Activated naive CD4-positive, alpha-beta T cell treated with anti-CD3 and anti-CD28 coated beads, Interleukin-2, amount 10 ng/mL, durations not matched to agents 7 days and 5 days (primary cell): Measurements from ENCODE around the gene CCDC6.
"Not testable (repeated sequence)": the region's sequence is repeated elsewhere in the genome, so short reads cannot be mapped to it uniquely, and the experiment has no call there.

Experiments used
- CTCF ChIA-PET: fragments of 350-600 bp; sonication (Branson Sonifier 250); formaldehyde crosslinking; loops from one replicate; lab custom pipeline; 2021; ENCODE audit warnings: antibody characterized with exemption; lab: Charles Lee
- DNase-seq: peaks from one replicate; pipeline ENCODE4 v3.0.0-alpha.2; 2020
- H3K27ac Mint-ChIP-seq: one replicate; pipeline ENCODE4 v1.8.0; 2021; ENCODE audit warnings: mild to moderate bottlenecking, moderate library complexity, mixed read lengths
- H3K27me3 Mint-ChIP-seq: one replicate; pipeline ENCODE4 v1.8.0; 2021; ENCODE audit warnings: mild to moderate bottlenecking, mixed read lengths
- H3K36me3 Mint-ChIP-seq: one replicate; pipeline ENCODE4 v1.8.0; 2021; ENCODE audit warnings: mixed read lengths
- H3K4me1 Mint-ChIP-seq: one replicate; pipeline ENCODE4 v1.8.0; 2021; ENCODE audit warnings: mixed read lengths
- H3K4me3 Mint-ChIP-seq: one replicate; pipeline ENCODE4 v1.8.0; 2021; ENCODE audit warnings: mild to moderate bottlenecking, moderate library complexity, mixed read lengths
- H3K9me3 Mint-ChIP-seq: one replicate; pipeline ENCODE4 v1.8.0; 2021; ENCODE audit warnings: mixed read lengths

Gene CCDC6

DNA sequence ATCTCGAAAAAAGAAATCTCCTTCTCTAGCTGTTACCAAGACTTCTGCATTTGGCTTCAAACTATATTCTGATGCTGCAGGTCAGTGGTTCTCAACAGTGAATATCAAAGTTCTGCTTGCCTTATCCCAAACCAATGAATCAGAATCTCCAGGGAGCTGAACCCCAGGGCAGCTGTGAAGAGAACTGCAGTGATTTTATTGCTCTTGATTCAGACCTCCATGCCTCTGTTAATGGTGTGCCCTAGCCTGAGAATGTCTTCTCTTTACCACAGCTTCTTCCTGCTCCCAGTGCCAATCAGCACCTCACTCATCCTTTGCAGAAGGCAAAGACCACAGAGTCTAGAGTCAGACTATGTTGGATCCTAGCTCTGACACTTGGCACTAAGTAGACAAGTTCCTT is 106.9 kb downstream of the CCDC6 start:
- H3K9me3 Mint-ChIP-seq, result no peaks in the 10 kb centered on the region
- CTCF ChIA-PET, result interaction anchor here (1.1 to 3.0 kb wide), 3 partner anchors 9 to 174 kb away, joined by 4 to 9 read pairs (median 5); no protein-coding TSS in a partner anchor
- no peak overlapping the region for H3K27ac Mint-ChIP-seq
- no peak for DNase-seq
- peaks cover 37% of the 10 kb centered on the region for H3K36me3 Mint-ChIP-seq
- H3K4me1 Mint-ChIP-seq, result no peaks in the 10 kb centered on the region
- no peak overlapping the region for H3K4me3 Mint-ChIP-seq
- no peaks in the 10 kb centered on the region for H3K27me3 Mint-ChIP-seq

DNA sequence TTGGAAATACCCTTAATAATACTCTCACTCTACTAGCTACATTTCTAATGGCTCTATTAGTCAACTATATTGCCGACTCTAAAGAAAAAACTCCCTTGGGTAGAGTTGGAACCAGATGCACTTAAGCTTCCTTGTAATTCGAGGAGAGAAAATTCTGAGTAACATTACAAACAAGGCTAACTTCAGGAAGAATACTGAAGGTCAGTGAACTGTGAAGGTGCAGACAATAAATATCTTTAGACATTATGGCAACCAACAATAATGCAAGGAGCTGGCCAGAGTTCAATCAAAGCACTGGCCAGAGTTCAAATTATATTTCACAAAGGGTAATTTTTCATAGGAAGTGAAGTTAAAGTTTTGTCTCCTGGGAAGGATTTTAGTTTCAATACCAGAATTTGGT is 112.4 kb downstream of the CCDC6 start:
- CTCF ChIA-PET, result interaction anchor here (0.6 kb wide), 1 partner anchor 524 kb away, joined by 4 read pairs; no protein-coding TSS in a partner anchor
- no peak for DNase-seq
- no peaks in the 10 kb centered on the region for H3K4me1 Mint-ChIP-seq
- no peak overlapping the region for H3K4me3 Mint-ChIP-seq
- H3K27ac Mint-ChIP-seq, result no peak overlapping the region
- peaks cover 48% of the 10 kb centered on the region for H3K36me3 Mint-ChIP-seq
- no peaks in the 10 kb centered on the region for H3K27me3 Mint-ChIP-seq
- no peaks in the 10 kb centered on the region for H3K9me3 Mint-ChIP-seq

DNA sequence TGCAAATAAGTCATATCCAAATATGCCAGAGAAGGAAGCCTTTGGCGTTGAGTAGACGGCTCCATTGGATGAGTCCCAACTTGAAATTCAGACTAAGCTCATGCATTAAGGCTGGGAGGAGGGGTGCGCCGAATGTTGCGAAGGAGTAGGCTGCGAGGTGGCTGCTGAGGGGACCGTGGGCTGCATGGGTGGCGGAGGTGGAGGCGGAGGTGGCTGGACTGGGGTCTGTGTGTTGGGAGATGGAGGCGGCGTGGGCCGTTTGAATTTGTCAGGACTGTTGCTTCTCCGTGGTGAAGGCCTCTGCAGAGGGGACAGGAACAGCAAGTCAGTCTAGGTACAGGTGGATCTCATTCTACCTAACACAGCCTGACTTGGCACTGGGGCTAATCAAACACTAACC is 113.5 kb downstream of the CCDC6 start:
- Mint-ChIP-seq H3K27me3 (no peaks in the 10 kb centered on the region), H3K27ac (no peak overlapping the region), H3K4me1 (no peaks in the 10 kb centered on the region), H3K36me3 (peaks cover 43% of the 10 kb centered on the region), H3K9me3 (no peaks in the 10 kb centered on the region), H3K4me3 (no peak overlapping the region)
- CTCF ChIA-PET, result no interaction called here
- no peak for DNase-seq

DNA sequence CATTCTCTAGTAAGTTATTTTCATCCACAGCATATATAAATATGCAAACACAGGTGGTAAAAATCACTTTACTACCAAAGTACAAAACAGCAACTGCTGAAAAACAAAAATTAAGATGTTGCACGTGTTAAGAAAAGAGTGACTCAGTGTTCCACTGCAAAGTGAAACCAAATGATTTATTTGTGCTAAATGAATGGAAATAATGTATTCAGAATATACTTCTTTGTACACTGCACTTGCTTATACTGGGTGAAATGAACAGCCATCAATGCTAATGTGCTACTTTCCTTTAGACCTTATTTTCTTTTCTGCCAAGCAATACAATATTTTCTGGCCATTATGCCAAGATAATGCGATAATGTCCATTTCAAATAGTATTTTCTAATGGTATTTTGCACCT is 114.8 kb downstream of the CCDC6 start:
- Mint-ChIP-seq H3K4me1 (no peaks in the 10 kb centered on the region), H3K4me3 (no peak overlapping the region), H3K27ac (no peak overlapping the region), H3K9me3 (no peaks in the 10 kb centered on the region), H3K36me3 (peaks cover 36% of the 10 kb centered on the region), H3K27me3 (no peaks in the 10 kb centered on the region)
- CTCF ChIA-PET, result no interaction called here
- no peak for DNase-seq

DNA sequence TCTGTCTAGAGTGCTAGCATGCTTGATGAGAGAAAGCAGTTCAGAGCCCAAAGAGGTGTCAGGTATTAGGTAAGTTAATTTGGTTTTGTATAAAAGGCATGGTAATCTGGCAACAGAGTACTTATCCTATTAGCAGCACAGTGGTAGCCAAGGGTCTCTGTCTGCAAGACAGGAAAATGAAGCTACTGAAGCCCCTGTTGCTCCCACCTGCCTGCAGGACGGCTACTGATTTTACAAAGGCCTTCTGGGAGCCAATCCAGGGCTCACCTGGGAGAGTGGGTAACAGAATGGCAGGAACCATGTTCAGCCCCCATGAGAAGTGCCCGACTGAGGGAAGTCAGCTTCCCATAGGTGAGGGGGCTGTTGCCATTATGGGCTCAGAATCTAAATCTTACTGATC is 116.3 kb downstream of the CCDC6 start:
- not testable (repeated sequence) for H3K9me3 Mint-ChIP-seq, H3K4me3 Mint-ChIP-seq, H3K27me3 Mint-ChIP-seq, H3K27ac Mint-ChIP-seq, H3K4me1 Mint-ChIP-seq, DNase-seq
- CTCF ChIA-PET, result interaction anchor here (0.7 kb wide), 1 partner anchor 16 kb away, joined by 3 read pairs; no protein-coding TSS in a partner anchor
- peaks cover 26% of the 10 kb centered on the region for H3K36me3 Mint-ChIP-seq

DNA sequence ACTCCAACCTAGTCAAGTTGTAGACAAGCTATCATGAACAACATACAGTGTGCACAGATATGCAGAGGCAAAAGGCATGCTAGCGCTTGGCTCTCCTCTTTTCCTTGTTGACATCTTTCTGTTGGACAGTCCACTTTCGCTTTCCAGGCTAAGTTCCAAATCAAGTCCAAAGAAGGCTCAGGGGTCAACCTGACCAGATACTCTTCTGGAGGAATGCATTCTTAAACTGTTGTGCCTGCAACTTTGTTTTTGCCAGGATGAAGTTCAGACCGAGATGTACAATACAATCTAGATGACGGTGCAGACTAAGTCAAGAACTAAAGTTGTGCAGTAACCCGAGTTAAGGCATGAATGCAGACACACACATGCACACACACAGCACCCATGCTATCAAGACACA is 117.4 kb downstream of the CCDC6 start:
- CTCF ChIA-PET, DNase-seq, H3K27me3 Mint-ChIP-seq, H3K4me1 Mint-ChIP-seq, H3K27ac Mint-ChIP-seq, H3K4me3 Mint-ChIP-seq, H3K9me3 Mint-ChIP-seq: not testable (repeated sequence)
- H3K36me3 Mint-ChIP-seq, result peaks cover 25% of the 10 kb centered on the region

DNA sequence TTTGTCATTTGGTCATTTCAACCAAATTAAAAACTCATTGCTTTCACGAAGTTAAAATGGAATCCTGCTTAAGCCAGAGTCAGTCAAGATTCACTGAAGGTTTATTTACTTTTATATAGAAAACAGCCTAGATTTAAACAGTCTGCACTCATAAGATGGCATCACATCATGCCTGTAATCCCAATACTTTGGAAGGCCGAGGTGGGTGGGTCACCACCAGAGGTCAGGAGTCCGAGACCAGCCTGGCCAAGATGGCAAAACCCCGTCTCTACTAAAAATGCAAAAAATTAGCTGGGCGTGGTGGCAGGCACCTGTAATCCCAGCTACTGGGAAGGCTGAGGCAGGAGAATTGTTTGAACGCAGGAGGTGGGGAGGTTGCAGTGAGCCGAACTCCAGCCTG is 119.3 kb downstream of the CCDC6 start:
- H3K27ac Mint-ChIP-seq, H3K4me1 Mint-ChIP-seq, H3K9me3 Mint-ChIP-seq, H3K27me3 Mint-ChIP-seq, H3K36me3 Mint-ChIP-seq, DNase-seq, H3K4me3 Mint-ChIP-seq: not testable (repeated sequence)
- CTCF ChIA-PET, result interaction anchor here (1.2 kb wide), 1 partner anchor 121 kb away, joined by 3 read pairs; no protein-coding TSS in a partner anchor

DNA sequence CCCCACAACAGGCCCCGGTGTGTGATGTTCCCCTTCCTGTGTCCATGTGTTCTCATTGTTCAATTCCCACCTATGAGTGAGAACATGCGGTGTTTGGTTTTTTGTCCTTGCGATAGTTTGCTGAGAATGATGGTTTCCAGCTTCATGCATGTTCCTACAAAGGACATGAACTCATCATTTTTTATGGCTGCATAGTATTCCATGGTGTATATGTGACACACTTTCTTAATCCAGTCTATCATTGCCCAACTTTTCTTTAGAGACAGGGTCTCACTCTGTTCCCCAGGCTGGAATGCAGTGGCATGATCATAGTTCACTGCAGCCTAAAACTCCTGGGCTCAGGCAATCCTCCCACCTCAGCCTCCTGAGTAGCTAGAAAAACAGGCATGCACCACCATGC is 120.9 kb downstream of the CCDC6 start:
- CTCF ChIA-PET, result interaction anchor here (0.7 kb wide), 1 partner anchor 27 kb away, joined by 3 read pairs; no protein-coding TSS in a partner anchor
- not testable (repeated sequence) for H3K27ac Mint-ChIP-seq, H3K9me3 Mint-ChIP-seq, H3K27me3 Mint-ChIP-seq, H3K36me3 Mint-ChIP-seq, DNase-seq, H3K4me1 Mint-ChIP-seq, H3K4me3 Mint-ChIP-seq

DNA sequence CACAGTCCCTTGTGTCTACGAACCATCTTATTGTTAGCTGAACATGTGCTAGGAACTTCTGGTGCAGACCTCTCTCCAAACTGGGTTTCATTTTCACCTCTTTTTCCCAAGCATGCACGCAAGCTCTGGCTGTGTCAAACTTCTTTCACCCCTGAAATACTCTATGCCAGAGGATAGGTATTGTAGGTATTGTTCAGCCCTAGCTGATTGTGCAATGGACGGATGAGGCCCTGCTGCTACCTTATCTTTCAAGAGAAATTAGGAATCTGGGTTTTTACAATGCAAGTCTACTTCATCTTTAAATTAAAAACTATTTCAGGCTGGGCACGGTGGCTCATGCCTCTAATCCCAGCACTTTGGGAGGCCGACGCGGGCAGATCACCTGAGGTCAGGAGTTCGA is 124.8 kb downstream of the CCDC6 start:
- Mint-ChIP-seq H3K9me3 (peaks cover 4% of the 10 kb centered on the region), H3K4me1 (no peaks in the 10 kb centered on the region), H3K27ac (no peak overlapping the region), H3K36me3 (no peaks in the 10 kb centered on the region), H3K27me3 (no peaks in the 10 kb centered on the region), H3K4me3 (no peak overlapping the region)
- no peak for DNase-seq
- CTCF ChIA-PET, result interaction anchor here (1.4 kb wide), 1 partner anchor 155 kb away, joined by 5 read pairs; no protein-coding TSS in a partner anchor

DNA sequence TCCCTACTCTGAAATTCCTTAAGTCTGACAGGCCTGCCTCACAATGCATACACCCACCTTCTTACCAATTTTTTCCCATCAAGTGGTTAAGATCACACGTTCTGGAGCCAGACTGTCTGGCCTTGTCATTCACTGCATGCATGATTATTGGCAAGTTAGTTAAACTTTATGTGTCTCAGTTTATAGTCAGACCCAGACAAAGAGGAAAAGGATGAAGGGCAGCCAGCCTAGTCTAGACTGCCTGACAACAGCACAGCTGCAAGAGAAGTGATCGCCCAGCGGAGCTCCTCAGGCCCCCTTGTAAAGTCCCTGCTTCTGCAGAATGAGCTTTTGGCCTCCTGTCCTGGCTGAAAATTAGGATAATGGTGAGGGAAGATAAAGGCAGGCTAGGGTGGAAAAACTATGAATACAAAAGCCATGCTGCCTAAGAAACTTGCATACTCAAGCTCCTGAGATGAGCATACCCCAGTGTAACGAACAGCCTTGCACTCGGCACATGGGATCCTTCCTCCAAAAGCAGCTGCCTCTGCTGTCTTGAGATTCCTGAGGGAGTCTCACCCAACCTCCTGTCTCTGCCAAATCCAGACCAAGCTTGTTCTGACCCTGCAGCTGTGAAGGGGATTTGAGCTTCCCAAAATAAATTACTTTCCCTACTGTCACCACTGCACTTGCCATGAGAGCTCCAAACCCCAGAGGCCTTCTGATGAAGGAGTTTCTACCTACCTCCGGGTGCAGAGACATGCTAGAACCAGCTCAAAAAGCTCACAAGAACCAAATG is 126.4 kb downstream of the CCDC6 start:
- Mint-ChIP-seq H3K27me3 (no peaks in the 10 kb centered on the region), H3K4me1 (no peaks in the 10 kb centered on the region), H3K27ac (no peak overlapping the region), H3K4me3 (no peak overlapping the region), H3K36me3 (no peaks in the 10 kb centered on the region), H3K9me3 (peaks cover 4% of the 10 kb centered on the region)
- DNase-seq, result no peak
- CTCF ChIA-PET, result interaction anchor here (1.4 kb wide), 1 partner anchor 154 kb away, joined by 5 read pairs; no protein-coding TSS in a partner anchor

DNA sequence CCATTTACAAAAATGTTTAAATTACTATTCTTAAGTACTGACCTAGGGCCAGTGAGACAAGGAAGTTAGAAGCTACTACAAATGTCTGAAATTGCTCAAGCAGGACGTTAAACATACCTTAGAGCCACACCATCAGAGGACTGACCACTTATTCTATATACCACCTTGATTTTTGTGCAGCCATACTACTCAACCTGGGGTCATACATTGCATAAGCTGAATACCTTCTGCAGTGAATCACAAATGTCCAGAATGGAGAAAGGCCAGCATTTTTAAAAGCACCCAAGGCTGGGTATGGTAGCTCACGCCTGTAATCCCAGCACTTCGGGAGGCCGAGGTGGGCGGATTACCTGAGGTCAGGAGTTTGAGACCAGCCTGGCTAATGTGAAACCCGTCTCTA is 131.9 kb downstream of the CCDC6 start:
- CTCF ChIA-PET, result interaction anchor here (0.6 kb wide), 1 partner anchor 15 kb away, joined by 3 read pairs; no protein-coding TSS in a partner anchor

DNA sequence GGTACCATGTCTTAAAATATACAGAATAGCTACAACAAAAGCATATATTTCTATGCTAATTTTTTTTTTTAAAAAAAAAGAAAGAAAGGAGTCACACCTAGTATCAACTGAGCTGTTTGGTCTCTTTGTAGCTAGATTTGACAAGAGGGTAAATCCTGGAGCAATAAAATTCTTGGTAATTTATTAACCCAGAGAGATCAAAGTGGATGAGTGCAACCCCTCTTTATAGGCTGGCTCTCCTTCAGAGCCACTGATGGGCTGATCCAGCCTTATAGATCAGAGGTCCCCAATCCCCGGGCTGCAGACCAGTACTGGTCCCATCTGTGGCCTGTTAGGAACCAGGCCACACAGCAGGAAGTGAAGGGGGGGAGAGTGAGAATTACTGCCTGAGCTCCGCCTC is 133.3 kb downstream of the CCDC6 start:
- no peak overlapping the region for H3K4me3 Mint-ChIP-seq
- peaks cover 4% of the 10 kb centered on the region for H3K9me3 Mint-ChIP-seq
- no peaks in the 10 kb centered on the region for H3K4me1 Mint-ChIP-seq
- H3K27ac Mint-ChIP-seq, result no peak overlapping the region
- no peaks in the 10 kb centered on the region for H3K36me3 Mint-ChIP-seq
- CTCF ChIA-PET, result no interaction called here
- no peaks in the 10 kb centered on the region for H3K27me3 Mint-ChIP-seq
- DNase-seq, result no peak

More for the DNA sequence above, 131.9 kb downstream of the CCDC6 start:
- Mint-ChIP-seq H3K4me1 (no peaks in the 10 kb centered on the region), H3K9me3 (peaks cover 7% of the 10 kb centered on the region), H3K27me3 (no peaks in the 10 kb centered on the region), H3K4me3 (no peak overlapping the region), H3K27ac (no peak overlapping the region), H3K36me3 (no peaks in the 10 kb centered on the region)
- DNase-seq, result no peak

DNA sequence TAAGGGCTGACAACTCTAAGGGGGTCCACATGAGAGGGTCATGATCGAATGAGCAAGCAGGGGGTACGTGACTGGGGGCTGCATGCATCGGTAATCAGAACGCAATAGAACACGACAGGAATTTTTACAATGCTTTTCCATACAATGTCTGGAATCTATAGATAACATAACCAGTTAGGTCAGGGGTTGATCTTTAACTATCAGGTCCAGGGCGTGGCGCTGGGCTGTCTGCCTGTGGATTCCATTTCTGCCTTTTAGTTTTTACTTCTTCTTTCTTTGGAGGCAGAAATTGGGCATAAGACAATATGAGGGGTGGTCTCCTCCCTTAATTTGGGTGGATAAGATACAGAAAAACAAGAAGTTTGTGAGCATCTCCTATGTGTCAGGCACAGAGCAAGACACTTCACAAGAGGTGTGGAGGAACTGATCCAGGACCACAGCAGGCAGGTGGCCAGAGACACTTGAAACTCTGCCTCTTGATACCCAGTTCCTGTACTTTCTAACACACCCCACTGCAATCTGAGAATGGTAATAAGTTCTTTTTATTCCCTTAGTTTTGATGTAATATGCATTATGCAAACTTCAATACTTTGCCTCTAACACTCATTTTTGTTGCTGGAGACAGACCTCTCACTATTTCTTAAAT is 135.1 kb downstream of the CCDC6 start:
- Mint-ChIP-seq H3K4me1 (no peaks in the 10 kb centered on the region), H3K27me3 (no peaks in the 10 kb centered on the region), H3K36me3 (no peaks in the 10 kb centered on the region), H3K4me3 (no peak overlapping the region), H3K27ac (no peak overlapping the region), H3K9me3 (peaks cover 2% of the 10 kb centered on the region)
- DNase-seq, result no peak
- CTCF ChIA-PET, result no interaction called here

DNA sequence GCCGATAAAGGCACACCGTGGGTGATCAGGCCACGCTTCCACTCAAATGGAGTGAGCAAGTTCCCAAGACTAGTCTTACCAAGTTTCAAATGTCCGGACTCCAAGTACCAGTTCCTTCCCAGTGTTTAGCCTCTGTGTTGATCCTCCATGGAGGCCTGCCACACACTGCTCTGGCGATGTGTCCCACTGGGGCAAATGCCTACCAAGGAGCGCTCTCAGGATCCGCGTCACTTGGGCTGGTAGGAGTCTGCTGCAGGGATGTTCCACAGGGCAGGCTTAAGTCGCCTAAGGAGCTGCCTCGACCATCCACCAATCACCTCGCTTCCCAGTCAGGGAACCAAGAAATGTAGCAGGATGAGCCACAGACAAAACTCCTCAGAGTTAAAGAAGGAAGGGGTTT is 135.7 kb downstream of the CCDC6 start:
- peaks cover 2% of the 10 kb centered on the region for H3K9me3 Mint-ChIP-seq
- no peaks in the 10 kb centered on the region for H3K27me3 Mint-ChIP-seq
- H3K4me1 Mint-ChIP-seq, result no peaks in the 10 kb centered on the region
- CTCF ChIA-PET, result no interaction called here
- no peak overlapping the region for H3K27ac Mint-ChIP-seq
- no peak overlapping the region for H3K4me3 Mint-ChIP-seq
- H3K36me3 Mint-ChIP-seq, result no peaks in the 10 kb centered on the region
- DNase-seq, result no peak

DNA sequence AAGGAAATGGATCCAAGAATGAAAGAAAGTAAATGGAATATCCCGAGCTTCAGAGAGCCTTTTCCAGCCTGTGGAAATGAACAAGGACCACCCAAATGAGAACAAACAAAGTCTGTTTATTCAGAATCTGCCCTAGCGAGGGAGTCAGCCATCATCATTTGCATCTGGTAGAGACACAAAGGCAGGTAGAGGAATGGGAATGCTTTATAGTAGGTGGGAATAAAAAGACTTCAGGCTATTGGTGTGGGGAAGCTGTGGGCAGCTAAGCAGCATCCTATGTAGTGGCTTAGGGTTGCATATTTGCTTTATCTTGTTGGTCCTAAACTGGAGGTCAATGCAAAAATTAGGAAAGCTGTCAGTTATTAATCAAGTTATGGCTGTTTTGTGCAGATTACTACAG is 143.9 kb downstream of the CCDC6 start:
- H3K27ac Mint-ChIP-seq, result no peak overlapping the region
- DNase-seq, result no peak
- no peaks in the 10 kb centered on the region for H3K4me1 Mint-ChIP-seq
- CTCF ChIA-PET, result no interaction called here
- no peaks in the 10 kb centered on the region for H3K36me3 Mint-ChIP-seq
- H3K27me3 Mint-ChIP-seq, result no peaks in the 10 kb centered on the region
- H3K9me3 Mint-ChIP-seq, result no peaks in the 10 kb centered on the region
- H3K4me3 Mint-ChIP-seq, result no peak overlapping the region
